HG03520 (cell line): ENCODE data around the gene CELF5.

Source experiments
- ATAC-seq: cut with Tn5 transposase; IDR thresholded peaks from one replicate; pipeline ENCODE4 v1.9.1; 2021; ENCODE audit warnings: mild to moderate bottlenecking, moderate library complexity; ENCODE audit not compliant: unreplicated experiment

CELF5 gene

DNA sequence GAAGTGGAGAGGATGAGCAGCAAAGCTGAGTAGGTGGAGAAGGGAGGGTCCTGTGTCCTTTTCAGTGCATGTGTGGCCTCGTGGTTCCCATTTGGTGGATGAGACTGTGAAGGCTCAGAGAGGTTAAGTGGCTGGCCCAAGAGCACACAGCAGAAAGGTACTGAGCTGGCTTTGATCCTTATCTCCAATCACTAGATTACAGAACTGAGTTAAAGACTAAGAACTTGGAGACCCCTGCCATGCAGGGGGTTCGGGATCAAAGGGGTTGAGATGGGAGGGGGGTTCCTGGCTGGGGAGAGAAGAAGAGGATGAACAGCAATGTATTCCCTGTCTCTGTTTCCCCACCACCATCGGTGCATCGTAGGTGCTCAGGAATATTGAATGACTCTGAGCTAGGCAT, 11.8 kb downstream of the CELF5 start:
- no peak for ATAC-seq

DNA sequence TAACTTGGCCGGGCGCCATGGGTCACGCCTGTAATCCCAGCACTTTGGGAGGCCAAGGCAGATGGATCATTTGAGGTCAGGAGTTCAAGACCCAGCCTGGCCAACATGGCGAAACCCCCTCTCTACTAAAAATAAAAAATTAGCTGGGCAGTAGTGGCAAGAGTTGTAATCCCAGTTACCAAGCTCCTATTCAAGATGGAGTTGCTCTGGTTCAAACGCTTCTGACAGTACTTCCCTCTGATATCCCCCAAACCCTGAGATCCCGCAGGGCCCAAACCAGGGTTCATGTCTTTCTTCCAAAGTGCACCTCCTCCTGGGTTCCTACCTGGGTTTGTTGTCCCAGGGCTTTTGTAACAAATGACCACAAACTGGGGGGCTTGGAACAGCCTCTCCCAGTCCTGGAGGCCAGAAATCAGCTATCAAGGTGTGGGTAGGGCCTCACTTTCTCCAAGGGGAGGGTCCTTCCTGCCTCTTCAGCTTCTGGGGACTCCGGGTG, 13.7 kb downstream of the CELF5 start:
- no peak for ATAC-seq

DNA sequence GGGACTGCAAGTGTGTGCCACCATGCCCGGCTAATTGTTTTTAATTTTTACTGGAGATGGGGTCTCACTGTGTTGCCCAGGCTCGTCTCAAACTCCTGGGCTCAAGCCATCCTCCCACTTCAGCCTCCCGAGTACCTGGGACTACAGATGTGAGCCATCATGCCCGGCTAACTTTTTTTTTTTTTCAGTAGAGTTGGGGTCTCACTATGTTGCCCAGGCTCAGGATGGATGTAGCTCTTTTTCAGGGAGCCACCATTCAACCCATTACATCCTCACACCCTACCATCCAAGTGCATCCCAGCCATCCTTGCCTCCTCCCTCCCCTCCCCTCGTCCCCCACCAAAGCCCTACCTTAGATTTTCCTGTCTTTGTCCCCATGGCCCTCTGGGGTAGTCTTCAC, 14.9 kb downstream of the CELF5 start:
- ATAC-seq = no peak

DNA sequence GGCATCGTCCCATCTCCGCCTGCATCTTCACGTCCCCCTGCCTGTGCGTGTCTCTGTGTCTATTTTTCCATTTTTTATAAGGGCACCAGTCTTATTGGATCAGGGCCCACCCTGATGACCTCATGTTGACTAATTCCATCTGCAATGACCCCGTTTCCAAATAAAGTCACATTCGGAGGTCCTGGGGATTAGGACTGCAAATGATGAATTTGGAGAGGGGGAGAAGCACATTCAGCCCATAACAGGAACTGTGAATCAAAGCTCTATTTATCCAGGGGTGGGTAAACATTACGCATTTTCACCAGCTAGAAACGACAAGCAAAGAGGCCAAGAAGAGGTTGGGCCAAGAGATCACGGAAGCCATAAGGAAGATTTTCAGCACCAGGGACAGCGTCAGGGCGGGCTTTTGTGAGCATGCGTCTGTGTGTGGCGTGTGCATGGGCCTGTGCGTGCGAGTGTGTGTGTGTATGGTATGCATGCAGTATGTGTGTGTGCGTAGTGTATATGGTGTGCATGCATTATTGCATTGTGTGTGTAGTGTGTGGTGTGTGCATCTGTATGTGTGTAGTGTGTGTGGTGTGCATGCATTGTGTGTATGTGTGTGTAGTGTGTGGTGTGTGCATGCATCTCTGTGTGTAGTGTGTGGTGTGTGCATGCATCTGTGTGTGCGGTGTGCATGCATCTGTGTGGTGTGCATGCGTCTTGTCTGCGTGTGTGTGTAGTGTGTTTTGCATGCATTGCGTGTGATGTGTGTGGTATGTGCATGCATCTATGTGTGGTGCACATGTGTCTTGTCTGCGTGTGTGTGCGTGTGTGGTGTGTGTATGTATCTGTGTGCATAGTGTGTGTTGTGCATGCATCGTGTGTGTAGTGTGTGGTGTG, 19.6 kb downstream of the CELF5 start:
- no peak for ATAC-seq

DNA sequence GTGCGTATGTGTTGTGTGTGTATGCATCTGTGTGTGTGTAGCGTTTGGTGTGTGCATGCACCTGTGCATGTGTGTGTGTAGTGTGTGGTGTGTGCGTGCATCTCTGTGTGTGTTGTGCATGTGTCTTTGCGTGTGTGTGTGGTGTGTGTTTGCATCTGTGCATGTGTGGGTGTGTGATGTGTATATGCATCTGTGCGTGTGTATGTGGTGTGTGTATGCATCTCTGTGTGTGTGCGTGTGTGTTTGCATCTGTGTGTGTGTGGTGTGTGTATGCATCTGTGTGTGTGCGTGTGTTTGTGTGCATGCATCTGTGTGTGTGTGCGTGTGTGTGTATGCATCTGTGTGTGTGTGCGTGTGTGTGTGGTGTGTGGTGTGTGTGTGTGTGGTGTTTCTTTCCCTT, 20.6 kb downstream of the CELF5 start:
- ATAC-seq = no peak

DNA sequence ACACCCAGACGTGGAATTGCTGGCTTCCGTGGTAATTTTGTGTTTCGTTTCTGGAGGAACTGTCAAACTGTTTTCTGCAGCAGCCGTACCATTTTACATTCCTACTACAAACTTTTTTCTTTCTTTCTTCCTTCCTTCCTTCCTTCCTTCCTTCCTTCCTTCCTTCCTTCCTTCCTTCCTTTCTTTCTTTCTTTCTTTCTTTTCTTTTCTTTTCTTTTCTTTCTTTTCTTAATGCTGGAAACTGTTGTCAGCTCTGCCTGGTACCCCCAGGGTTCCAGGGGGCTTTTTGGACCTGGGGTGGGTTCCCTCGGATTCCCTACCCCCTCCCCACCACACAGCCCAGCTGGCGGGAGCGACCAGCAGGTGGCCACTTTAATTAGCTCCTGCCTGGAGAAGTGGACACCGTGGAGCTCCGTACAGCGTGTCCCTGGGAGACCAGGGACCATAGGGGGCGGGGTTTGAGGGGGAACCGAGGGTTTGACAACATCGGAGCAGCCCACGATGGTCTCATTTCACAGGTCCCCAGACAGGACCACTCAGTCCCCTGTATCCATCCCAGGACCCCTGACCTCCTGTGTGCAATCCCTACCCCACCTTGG, 24.4 kb downstream of the CELF5 start:
- no peak for ATAC-seq

DNA sequence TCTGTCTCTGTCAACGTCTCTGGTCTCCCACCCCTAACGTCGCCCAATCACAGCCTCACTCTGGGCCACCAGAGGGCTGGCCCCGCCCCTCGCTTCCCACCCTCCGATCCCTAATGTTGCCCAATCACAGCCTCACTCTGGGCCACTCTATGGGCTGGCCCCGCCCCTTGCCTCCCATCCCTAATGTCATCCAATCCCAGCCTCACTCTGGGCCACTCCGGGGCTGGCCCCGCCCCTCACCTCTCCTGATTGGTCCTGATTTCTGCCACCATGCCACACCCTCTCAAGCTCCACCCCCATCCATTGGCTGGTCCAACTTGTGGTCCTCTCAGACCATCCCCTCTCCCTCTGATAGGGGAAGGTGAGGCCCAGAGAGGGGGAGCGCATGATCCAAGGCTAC, 24.9 kb downstream of the CELF5 start:
- no peak for ATAC-seq

DNA sequence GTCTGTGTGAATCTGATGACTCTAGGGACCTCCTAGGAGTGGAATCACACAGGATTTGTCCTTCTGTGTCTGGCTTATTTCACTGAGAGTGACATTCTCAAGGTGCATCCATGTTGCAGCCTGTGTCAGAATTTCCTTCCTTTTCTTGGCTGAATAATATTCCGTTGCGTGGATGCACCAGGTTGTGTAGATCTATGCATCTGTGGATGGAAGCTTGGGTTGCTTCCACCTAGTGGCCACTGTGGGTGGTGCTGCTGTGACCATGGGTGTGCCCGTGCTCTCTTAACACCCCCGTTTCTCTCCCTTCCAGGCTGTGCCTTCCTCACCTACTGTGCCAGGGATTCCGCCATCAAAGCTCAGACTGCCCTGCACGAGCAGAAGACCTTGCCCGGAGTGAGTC, 26.2 kb downstream of the CELF5 start:
- no peak for ATAC-seq

DNA sequence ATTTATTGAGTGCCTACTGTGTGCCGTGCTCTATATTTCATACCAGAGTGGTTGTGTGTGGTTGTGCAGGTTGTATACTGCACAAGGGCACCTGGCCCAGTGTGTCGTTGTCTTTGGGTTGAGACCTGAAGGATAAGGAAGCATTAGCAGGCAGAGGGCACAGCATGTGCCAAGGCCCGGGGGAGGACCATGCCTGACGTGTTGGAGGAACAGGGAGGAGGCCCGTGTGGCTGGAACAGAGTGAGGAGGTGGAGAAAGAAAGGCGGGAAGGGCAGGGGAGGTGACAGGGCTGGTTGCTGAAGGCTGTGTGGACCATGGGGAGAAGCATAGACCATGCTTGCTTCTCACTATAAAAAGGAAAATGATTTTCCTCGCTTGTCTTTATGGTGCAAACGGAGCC, 26.8 kb downstream of the CELF5 start:
- ATAC-seq = no peak

DNA sequence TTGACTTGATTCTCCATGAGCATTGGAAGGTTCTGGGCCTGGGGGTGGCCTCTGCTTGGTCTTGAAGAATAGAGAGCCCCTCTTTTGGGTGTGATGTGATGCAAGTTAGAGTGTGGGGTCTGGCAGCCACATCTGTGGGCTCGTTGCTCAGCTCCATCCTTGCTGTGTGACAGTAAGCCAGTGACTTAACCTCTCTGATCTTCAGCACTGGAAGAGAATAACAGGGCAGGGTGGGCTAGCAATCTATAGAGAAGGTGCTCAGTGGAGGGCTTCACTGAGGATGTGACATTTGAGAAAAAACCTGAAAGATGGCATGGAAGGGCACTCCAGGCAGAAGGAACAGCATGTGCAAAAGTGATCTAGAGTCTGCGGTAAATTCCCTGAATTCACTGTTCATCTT, 28.2 kb downstream of the CELF5 start:
- ATAC-seq = no peak

DNA sequence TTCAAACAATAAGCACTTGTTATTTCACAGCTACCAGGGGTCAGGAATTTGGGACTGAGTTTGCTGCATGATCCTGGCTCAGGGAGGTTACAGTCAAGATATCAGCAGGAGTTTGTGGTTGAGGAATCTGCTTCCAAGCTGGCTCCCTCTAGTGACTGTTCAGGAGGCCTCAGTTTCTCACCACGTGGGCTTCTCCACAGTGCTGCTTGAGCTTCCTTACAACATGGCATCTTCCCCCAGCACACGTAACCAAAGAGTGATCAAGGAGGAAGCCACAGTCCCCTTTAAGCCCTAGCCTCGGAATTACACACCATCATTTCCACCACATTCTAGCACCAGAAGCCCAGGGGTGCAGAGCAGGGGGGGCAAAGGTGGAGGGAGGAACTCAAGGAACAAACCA, 28.8 kb downstream of the CELF5 start:
- ATAC-seq = no peak

DNA sequence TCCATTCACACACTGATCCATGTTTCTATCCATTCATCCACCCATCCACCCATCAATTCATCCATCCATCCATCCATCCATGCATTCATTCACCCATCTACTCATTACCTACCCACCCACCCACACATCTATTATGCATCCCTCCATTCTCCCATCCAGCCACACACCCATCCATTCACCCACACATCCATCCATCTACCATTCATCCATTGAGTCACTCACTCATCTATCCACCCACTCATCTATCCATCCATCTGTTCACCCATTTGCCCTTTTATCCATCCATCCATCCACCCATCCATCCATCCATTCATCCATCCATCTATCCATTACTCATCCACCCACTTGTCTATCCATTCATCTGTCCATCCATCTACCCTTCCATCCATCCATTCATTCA, 30.1 kb downstream of the CELF5 start:
- ATAC-seq = no peak

DNA sequence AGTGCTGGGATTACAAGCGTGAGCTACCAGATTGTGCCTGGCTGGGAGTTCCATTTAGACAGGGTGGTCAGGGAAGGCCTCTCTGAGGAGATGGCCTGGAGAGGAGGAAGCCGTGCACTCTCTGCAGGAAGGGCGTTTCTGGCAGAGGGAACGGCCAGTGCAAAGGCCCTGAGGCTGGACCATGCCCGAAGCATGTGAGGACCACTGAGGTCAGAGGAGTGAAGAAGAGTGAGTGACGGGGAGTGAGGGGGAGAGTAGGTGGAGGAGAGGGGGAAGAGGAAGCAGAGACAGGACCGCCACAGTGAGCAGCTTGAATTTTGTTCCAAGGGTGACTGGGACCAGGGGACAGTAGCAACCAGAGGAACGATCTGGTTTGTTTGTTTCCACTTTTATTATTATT, 32.6 kb downstream of the CELF5 start:
- ATAC-seq = no peak

DNA sequence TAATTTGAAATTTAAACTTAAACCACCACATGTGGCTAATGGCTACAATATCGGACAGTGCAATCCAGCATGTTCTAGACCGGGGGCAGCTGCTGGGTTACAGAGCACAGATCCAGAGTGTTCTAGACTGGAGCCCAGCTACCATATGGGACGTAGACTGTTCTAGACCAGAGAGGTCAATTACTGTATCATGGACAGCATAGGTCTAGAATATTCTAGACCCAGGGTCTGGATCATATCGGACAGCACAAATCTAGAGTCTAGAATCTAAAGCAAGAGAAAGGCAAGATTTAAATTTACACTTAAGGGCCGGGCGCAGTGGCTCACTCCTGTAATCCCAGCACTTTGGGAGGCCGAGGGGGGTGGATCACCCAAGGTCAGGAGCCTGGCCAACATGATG, 37.9 kb downstream of the CELF5 start:
- ATAC-seq = no peak

DNA sequence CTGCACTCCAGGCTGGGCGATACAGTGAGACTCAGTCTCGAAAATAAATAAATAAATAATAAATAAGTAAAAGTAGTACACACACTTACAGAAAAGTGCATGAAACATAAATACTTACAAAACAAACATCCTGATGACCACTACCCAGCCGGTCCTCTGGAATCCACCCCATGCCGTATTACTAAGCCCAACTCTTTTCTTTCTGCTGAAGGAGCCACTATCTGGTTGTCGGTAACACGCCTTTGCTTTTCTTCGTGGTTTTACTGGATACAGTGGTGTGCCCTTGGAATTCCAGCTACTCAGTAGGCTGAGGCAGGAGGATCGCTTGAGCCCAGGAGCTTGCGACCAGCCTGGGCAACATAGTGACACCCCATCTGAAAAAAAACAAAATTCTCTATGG, 39.4 kb downstream of the CELF5 start:
- ATAC-seq = no peak

DNA sequence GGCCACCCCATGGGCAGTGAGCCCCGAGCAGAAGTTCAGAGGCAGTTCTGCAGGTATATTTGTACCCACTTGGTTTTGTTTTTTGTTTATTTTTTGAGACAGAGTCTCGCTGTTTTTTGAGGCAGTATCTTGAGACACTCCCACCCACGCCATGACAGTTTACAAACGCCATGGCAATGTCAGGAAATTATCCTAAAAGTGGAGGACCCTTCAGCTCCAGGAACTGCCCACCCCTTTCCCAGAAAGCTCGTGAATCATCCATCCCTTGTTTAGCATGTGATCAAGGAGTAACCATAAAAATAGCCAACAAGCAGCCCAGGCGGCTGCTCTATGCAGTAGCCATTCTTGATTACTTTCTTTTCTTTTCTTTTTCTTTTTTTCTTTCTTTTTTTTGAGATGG, 41.0 kb downstream of the CELF5 start:
- no peak for ATAC-seq

DNA sequence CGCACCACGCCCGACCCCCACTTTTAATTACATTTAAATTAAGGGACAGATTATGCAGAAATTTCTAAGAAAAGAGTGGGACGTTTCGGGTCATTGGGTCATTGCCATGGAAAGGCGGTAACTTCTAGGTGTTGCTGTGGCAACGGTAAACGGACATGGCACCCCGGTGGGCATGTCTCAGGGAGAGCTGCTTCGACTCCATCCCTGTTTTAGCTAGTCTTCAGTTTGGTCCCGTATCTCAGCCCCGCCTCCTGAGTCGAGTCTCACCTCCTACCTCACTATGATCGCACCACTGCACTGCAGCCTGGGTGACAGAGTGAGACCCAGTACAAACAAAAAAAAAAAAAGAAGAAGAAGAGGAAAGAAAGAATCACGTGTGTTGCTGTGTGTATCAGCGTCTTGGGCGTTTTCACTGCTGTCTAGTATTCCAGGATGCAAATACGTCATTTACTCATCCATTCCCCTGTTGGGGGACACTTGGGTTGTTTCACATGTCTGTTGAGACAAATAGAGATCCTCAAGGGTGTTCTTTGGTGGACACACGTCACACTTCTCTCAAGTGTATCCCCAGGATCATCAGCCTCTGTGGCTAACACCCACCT, 41.7 kb downstream of the CELF5 start:
- no peak for ATAC-seq

DNA sequence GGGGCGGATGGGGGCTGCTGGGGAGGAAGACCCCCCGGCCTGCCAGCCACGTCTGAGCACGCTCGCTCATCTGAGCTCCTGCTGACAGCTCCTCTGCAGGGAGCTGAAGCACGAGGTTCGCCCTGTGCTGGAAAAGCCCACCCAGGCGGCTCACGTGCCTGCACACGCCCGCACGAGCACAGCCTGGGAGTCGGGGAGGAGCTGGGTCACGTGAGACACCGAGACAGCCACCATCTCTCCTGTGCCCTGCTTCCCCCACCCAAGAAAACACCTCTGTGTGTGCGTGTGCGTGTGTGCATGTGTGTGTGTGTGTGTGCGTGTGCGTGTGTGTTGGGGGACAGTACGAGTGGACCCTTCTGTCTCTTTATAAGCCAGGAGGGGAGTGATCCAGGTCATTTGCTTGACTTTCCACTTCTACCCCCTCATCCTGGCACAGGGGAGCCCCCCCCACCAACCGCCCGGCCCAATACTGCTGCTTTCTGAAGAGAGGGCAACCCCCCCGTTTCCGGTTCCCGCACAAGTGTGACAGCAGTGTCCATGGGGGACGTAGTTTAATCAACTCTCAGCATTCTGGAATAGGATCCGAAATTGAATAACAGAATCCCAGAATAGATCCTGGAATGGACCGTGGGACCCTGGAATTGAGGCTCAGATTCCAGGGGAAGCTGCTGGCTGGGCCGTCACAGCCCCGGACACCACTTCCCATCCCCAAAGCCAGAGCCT, 42.5 kb downstream of the CELF5 start:
- ATAC-seq = no peak

DNA sequence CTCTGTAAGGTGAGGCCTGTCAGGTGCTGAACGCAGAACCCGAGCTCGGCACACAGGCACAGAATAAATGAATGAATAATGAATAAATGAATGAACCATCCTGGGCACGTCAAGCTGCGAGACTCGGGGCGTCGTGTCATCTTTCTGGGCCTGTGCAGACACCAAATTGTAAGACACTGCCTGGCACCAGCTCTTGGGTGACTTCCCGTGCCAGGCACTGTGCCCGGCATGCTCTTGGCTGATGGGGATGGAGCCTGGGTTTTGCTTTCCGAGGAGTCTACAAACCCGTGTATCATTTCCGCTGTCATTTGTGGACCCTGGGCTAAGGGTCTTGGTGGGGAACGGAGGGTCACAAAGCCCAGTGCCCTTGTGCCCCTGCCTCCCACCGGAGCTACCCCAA, 43.9 kb downstream of the CELF5 start:
- no peak for ATAC-seq

DNA sequence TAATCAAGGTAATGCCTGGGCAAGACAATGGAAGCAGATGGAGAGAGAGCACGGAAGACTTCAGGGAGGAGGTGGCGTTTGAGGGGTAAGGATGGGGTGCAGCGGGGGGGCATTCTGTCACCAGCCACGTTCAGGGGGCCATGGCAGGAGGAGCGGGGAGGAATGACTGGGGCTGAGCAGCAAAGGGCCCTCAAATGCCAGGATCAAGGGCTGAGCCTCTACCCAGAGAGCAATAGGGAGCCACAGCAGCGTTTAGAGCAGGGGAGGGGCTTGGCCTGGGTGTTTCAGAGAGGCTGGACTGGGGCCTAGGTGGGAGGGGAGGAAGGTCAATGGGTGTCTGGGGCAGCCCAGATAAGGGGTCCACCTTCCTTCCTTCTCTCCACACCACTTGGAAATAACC, 44.3 kb downstream of the CELF5 start:
- ATAC-seq = no peak

DNA sequence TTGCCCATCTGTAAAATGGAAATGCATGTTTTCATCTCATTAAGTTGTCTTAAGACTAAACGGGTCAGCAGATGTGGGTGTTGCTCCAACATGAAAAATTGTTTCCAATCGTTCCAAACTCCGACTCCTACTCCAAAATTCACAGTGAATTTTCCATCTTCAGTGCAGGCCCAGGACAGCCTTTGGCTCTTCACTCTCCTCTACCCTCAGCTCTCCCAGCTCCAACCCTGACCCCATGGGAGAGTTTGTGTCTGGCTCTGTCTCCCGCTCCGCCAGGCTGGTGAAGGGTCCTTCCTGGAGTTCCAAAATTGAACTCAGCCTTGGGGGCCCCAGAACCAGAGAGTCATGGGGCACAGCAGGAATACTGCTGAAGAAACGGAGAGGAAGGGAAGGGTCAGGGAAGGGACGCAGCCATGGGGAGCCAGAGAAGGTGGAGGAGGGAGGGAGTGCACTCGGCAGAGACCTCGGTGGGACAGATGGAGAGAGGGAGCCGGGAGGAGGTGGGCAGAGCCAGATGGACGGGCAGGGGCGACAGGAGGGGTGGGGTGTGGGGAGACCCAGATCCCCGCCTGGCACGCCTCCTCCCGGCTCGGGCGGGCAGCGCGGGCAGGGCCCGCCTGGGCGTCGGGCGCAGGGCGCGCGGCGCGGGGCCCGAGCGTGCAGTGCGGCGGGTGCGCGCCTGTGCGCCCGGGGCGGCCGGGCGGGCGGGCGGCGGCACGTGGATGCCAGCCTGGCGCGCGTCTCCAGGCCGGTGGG, 45.6 kb downstream of the CELF5 start:
- no peak for ATAC-seq
